ENCODE measurements around the gene CRAT. TPM values are rescaled to one million over a fixed set of nuclear protein-coding genes. Genes with fewer than 3 reads are reported as not detected.
"Not testable (repeated sequence)": the region's sequence is repeated elsewhere in the genome, so short reads cannot be mapped to it uniquely, and the experiment has no call there.

Gene CRAT
- polyA plus RNA-seq, 1 donor from 2014 or later = 8.1 TPM

DNA sequence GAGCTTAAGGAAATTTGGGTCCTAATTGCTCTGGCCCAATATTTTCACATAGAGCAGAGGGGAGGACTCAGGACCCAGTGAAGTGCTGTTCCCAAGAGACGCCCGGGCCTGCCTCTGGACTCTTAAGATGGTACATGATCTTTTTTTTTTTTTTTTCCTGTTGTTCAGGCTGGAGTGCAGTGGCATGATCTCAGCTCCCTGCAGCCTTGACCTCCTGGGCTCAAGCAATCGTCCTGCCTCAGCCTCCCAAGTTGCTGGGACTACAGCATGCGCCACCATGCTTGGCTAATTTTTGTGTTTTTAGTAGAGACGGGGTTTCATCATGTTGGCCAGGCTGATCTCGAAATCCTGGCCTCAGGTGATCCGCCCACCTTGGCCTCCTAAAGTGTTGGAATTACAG, 19.7 kb upstream of the CRAT start:
- not testable (repeated sequence) for H3K27me3 Mint-ChIP-seq, H3K4me3 Mint-ChIP-seq, H3K9me3 Mint-ChIP-seq, H3K4me1 Mint-ChIP-seq, H3K27ac Mint-ChIP-seq, H3K36me3 Mint-ChIP-seq

- Mint-ChIP-seq H3K4me1 (peaks cover 4 to 6% (median 5%) of the 10 kb centered on the region in 3 donors), H3K27ac (peak overlapping the region in 1 of 3 donors; percentile 82), H3K4me3 (no peak overlapping the region), H3K36me3 (no peaks in the 10 kb centered on the region), H3K27me3 (no peaks in the 10 kb centered on the region), H3K9me3 (no peaks in the 10 kb centered on the region)
These were observed 18.1 kb upstream of the CRAT start for GRCh38 chr9:129128689-129129088.

DNA sequence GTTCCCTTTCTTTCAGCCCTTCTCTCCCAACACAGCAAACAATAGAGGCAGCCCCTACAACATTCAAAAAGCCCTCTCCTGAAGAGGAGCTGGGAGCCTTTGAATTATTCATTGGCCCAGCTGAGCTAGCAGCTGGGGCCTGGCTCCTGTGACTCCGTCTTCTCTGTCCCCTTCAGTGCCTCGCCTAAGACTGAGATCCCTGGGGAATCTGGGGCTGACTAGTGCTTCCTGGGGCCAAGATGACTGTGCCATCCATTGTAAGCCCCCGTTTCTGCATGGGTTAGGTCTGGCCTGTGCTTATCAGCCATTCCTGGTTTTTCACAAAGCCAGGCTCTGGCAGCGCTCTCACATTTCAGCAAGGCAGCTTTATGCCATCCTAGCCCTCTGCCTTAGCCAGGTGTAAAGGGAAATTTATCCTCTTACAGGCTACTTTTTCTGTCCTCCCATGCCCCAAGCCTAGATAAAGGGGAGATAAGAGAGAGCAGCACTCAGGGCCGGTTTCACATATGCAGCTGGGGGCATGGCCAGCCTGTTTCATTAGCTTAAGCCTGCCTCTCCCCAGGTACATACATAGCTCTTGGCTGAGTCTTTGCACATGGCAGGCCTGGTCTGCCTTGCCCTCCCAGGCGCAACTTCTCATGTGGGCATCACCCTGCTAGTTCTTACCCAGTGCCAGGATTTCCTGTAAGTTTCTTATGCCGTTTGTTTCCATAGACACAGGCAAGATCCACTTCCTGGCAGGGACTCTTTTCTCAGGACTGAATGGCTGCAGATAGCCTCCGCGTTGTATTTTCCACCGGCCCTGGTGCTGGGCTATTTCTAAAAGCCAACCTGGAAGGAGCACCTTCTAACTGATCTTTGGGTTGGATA, 16.4 kb upstream of the CRAT start:
- Mint-ChIP-seq H3K27ac (no peak overlapping the region), H3K27me3 (no peaks in the 10 kb centered on the region), H3K4me3 (no peak overlapping the region), H3K36me3 (no peaks in the 10 kb centered on the region), H3K4me1 (peaks cover 4 to 5% (median 5%) of the 10 kb centered on the region in 3 donors), H3K9me3 (no peaks in the 10 kb centered on the region)

DNA sequence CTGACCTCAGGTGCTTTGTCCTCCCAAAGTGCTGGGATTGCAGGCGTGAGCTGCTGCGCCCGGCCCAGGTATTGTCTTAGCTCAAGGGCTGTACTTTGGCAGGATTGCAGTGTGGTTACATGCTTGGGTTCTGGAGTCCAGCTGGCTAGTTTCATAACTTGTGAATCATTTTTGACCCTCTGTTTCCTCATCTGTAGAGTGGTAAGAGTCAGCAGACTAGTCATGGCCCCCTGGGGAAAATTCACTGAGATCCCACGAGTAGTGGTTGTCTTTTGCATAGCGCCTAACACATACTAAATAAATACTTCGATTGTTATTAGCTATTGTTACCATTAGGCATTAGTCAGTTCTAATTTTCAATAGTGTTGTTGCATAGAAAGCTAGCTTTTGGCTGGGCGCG, 14.9 kb upstream of the CRAT start:
- H3K4me1 Mint-ChIP-seq = peaks cover 0 to 5% (median 0%) of the 10 kb centered on the region in 3 donors
- no peak overlapping the region for H3K27ac Mint-ChIP-seq
- no peak overlapping the region for H3K4me3 Mint-ChIP-seq
- no peaks in the 10 kb centered on the region for H3K27me3 Mint-ChIP-seq
- no peaks in the 10 kb centered on the region for H3K9me3 Mint-ChIP-seq
- H3K36me3 Mint-ChIP-seq = no peaks in the 10 kb centered on the region

DNA sequence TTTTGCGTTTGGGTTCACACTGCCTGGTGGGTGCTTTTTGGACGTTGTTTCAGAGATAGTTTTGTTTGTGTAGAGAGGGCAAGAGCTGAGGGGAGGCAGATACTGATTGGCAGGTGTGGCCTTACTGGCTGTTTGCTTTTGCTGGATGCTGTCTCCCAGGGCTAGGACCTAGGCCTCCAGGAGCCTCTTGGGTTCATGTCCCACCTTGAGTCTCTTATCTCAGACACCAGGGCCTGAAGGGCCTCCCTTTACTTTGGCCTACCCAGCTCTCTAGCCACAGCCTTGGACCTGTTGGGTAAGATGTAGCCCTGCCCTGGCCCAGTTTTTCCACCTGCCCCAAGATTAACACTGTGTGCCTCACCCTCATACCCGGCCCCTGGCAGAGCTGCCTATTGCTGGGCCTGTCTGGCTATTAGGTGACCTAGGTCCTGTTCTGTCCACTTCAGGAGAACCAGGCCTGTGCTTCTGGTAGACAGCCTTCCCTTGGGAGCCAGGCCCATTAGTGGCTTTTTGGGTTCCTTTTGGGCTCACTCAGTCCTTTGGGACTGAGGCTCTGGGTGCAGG, 14.0 kb upstream of the CRAT start:
- H3K9me3 Mint-ChIP-seq = no peaks in the 10 kb centered on the region
- H3K4me1 Mint-ChIP-seq = peaks cover 0 to 5% (median 2%) of the 10 kb centered on the region in 3 donors
- H3K4me3 Mint-ChIP-seq = no peak overlapping the region
- H3K27ac Mint-ChIP-seq = no peak overlapping the region
- no peaks in the 10 kb centered on the region for H3K36me3 Mint-ChIP-seq
- no peaks in the 10 kb centered on the region for H3K27me3 Mint-ChIP-seq

DNA sequence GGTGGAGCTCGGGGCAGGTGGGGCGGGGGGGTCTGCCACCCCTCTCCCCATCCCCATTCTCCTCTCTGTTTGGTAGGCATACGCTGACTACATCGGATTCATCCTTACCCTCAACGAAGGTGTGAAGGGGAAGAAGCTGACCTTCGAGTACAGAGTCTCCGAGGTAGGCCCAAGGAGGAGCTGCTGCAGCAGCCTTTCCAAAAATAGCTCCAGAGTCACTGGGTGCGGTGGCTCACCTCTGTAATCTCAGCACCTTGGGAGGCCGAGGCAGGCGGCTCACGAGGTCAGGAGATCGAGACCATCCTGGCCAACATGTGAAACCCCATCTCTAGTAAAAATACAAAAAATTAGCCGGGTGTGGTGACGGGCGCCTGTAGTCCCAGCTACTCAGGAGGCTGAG, 12.4 kb upstream of the CRAT start:
- H3K4me1 Mint-ChIP-seq, H3K36me3 Mint-ChIP-seq, H3K27ac Mint-ChIP-seq, H3K4me3 Mint-ChIP-seq, H3K9me3 Mint-ChIP-seq, H3K27me3 Mint-ChIP-seq: not testable (repeated sequence)

- Mint-ChIP-seq H3K36me3 (no peaks in the 10 kb centered on the region), H3K27me3 (no peaks in the 10 kb centered on the region), H3K4me3 (no peak overlapping the region), H3K9me3 (no peaks in the 10 kb centered on the region), H3K4me1 (peaks cover 0 to 5% (median 3%) of the 10 kb centered on the region in 3 donors), H3K27ac (no peak overlapping the region)
These were observed 11.5 kb upstream of the CRAT start for GRCh38 chr9:129122133-129122532.

DNA sequence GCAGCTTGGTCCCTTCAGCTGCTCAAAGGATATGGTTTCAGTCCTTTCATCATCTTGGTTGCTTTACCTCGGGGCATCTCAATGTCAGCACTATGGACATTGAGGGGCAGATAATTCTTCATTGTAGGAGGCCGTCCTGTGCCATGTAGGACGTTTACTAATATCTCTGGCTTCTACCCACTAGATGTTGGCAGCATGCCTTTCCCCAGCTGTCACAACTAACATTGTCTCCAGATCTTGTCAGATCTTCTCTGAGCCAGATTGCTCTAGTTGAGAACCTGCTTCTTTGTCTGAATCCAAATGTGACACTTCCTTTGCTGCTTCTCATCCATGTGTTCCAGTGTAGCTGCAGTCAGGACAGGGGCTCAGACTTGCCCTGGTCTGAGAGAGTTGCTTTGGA, 10.9 kb upstream of the CRAT start:
- H3K4me3 Mint-ChIP-seq = no peak overlapping the region
- H3K27me3 Mint-ChIP-seq = no peaks in the 10 kb centered on the region
- H3K27ac Mint-ChIP-seq = peak overlapping the region in 1 of 3 donors; percentile 42
- H3K36me3 Mint-ChIP-seq = no peaks in the 10 kb centered on the region
- peaks cover 0 to 5% (median 3%) of the 10 kb centered on the region in 3 donors for H3K4me1 Mint-ChIP-seq
- H3K9me3 Mint-ChIP-seq = no peaks in the 10 kb centered on the region

DNA sequence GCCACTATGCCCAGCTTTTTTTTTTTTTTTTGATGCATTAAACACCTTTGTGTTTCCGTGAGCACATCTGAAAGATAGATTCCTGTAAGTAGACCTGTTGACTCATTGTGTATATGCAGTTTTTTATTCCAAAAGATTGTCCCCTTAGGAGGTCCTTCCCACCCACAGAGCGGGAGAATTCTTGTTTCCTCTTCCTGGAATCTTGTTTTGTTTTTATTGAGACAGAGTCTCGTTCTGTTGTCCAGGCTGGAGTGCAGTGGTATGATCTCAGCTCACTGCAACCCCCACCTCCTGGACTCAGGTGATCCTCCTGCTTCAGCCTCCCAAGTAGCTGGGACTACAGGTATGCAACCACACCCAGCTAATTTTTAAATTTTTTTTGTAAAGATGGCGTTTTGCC, 8.2 kb upstream of the CRAT start:
- Mint-ChIP-seq H3K4me1 (peaks cover 0 to 13% (median 5%) of the 10 kb centered on the region in 3 donors), H3K27me3 (no peaks in the 10 kb centered on the region), H3K36me3 (no peaks in the 10 kb centered on the region), H3K4me3 (no peak overlapping the region), H3K27ac (peak overlapping the region in 1 of 3 donors; percentile 14), H3K9me3 (no peaks in the 10 kb centered on the region)

GRCh38 chr9:129113645-129114304, 3.2 kb upstream of the CRAT start:
- Mint-ChIP-seq H3K9me3 (no peaks in the 10 kb centered on the region), H3K4me1 (peaks cover 12 to 17% (median 13%) of the 10 kb centered on the region in 3 donors), H3K27me3 (no peaks in the 10 kb centered on the region), H3K4me3 (peak overlapping the region in 3 of 4 donors; percentile 48 to 82 (median 82)), H3K36me3 (no peaks in the 10 kb centered on the region), H3K27ac (peak overlapping the region in 1 of 3 donors; percentile 28)

- peak overlapping the region in 1 of 3 donors; percentile 53 for H3K27ac Mint-ChIP-seq
These were observed 1.9 kb upstream of the CRAT start for GRCh38 chr9:129112526-129112925.

DNA sequence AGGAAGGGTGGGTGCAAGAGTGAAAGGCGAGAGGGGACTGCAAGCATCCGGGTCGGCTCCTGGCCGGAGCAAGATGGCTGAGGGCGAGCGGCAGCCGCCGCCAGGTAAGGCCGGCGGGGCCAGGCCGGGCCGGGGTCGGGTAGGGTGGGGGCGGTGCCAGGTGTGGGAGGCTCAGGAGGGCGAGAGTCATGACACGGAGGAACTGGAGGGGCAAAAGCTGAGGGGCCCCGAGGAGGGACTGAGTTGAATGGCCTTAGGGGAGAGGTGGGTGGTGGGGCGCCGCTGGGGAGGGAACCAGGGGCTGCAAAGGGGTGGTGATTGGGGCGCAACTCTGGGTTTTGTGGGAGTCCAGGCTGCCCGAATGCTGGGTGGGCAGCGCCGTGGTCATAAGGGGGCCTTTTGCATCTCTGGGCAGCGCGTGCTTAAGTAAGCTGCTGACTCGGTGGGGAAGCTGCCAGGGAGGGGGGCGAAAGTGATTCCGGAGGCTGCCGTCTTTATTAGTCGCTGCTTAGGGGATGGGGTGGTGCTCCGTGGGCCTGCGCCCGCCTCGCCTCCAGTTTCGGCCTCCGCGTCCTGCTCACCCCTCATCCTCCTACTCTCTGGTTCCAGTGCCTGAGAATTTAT, 1.0 kb upstream of the CRAT start:
- peak overlapping the region; percentile 94 to 99 (median 96) for H3K4me3 Mint-ChIP-seq
- H3K9me3 Mint-ChIP-seq = no peaks in the 10 kb centered on the region
- H3K4me1 Mint-ChIP-seq = peaks cover 12 to 17% (median 13%) of the 10 kb centered on the region in 3 donors
- no peaks in the 10 kb centered on the region for H3K27me3 Mint-ChIP-seq
- H3K27ac Mint-ChIP-seq = peak overlapping the region; percentile 94 to 96 (median 95)
- no peaks in the 10 kb centered on the region for H3K36me3 Mint-ChIP-seq

More at GRCh38 chr9:129112526-129112925, 1.9 kb upstream of the CRAT start:
- H3K4me3 Mint-ChIP-seq = peak overlapping the region; percentile 94 to 99 (median 96)
- H3K36me3 Mint-ChIP-seq, H3K9me3 Mint-ChIP-seq, H3K27me3 Mint-ChIP-seq: not testable (repeated sequence)
- peaks cover 12 to 17% (median 13%) of the 10 kb centered on the region in 3 donors for H3K4me1 Mint-ChIP-seq

DNA sequence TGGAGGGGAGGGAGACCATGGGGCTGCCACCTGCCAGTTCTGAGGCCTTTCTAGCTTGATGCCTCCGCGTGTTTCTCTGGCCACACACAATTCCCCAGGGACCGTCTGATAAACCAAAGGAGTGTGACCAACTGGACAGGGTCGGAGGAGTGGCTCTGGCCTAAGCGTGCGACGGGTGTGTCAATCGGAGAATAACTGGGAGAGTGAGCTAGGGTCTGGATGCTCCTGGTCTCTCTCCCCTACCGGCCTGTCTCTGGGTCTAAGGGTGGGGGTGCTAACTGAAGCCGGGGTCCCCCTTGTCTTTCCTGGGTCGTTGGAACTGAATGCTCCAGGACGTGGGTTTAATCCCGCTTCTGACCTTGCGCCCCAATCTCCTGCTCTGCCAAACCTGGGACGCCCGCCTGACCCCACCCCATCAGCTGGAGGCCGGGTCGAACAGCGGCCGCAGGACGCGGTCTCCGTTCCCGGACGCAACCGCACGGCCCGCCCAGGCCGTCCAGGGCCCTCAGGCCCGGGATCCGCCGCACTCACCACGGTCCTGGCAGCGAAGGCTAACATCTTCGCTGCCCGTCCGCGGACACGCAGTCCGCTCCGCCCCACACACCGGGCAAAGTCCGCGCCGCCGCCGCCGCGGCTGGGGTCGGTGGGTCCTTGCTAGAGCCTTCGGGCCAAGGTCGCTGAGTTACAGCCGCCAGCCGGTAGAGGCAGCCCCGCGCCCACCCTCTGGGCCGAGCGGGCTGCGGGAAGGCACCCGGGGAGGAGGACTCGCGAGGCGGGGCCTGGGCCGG, 447 bp downstream of the CRAT start:
- peak overlapping the region in 1 of 3 donors; percentile 95 for H3K27ac Mint-ChIP-seq
- H3K4me1 Mint-ChIP-seq = peaks cover 12 to 14% (median 13%) of the 10 kb centered on the region in 3 donors
- no peaks in the 10 kb centered on the region for H3K27me3 Mint-ChIP-seq
- H3K9me3 Mint-ChIP-seq = no peaks in the 10 kb centered on the region
- H3K36me3 Mint-ChIP-seq = no peaks in the 10 kb centered on the region
- H3K4me3 Mint-ChIP-seq = peak overlapping the region; percentile 64 to 98 (median 90)

DNA sequence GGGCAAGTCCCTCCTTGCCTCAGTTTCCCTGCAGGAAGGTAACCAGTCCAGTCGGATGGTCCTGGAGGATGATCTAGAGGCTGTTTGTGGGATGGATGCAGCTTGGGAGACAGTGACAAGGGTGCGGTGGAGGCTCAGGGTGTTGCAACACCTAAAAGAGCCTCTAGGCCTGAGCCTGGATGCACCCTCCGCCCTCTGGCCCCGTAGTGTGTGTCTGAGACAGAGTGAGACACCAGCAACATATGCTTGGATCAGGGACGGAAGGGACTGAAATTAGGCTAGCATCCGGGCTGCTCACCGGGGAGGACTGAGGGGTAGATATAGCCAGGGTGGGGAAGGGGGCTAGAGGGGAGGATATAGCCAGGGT, 1.1 kb downstream of the CRAT start:
- H3K27ac Mint-ChIP-seq = peak overlapping the region in 2 of 3 donors; percentile 2 to 31
- H3K27me3 Mint-ChIP-seq = no peaks in the 10 kb centered on the region
- no peaks in the 10 kb centered on the region for H3K36me3 Mint-ChIP-seq
- peak overlapping the region; percentile 63 to 84 (median 78) for H3K4me3 Mint-ChIP-seq
- H3K4me1 Mint-ChIP-seq = peaks cover 8 to 13% (median 12%) of the 10 kb centered on the region in 3 donors
- H3K9me3 Mint-ChIP-seq = no peaks in the 10 kb centered on the region

Data from IgD-negative memory B cell (primary cell).